Measurements from ENCODE around the gene DGCR6.
"Not testable (repeated sequence)": the region's sequence is repeated elsewhere in the genome, so short reads cannot be mapped to it uniquely, and the experiment has no call there.

GRCh38 chr22:18960166-18960820, 54.2 kb downstream of the DGCR6 start:
- not testable (repeated sequence) for TF ChIP-seq CTCF (IDR thresholded peaks at IDR 0.05); POLR2A (IDR thresholded peaks at IDR 0.05; ENCODE audit: low read depth); EP300 (IDR thresholded peaks at IDR 0.05); POLR2AphosphoS5 (IDR thresholded peaks at IDR 0.05)

All from esophagus muscularis mucosa (tissue), 4 donors.